ENCODE data around the gene NOL9.

NOL9 gene

DNA sequence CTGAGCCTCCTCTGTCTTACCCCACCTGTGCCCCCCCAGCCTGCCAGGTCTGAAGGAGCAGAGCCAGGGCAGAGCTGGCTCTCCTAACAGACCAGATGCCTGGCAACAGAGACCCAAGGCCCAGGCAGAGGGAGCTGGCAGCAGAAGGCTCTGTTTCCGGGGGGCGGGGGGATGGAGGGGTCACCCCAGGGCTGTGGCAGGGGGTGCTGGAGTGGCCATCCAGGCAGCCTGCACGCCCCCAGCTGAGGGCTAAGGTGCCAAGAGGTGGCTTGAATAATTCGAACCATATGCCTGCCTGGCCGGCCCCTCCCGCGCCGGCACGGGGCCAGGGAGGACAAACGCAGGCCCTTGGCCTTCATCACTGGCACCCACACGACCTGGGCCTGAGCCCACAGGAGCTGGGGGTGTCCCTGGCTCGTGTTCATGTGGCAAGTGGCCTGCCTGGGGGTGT lies 46.8 kb downstream of the NOL9 start:
- no peak overlapping the region for H2AFZ ChIP-seq (ENCODE audit: low read length)
- no peaks in the 10 kb centered on the region; the same call in 1 of the 2 replicates for H3K27me3 ChIP-seq (ENCODE audit: insufficient read depth, low read length)
- H3K9ac ChIP-seq (ENCODE audit: low read length), result no peak overlapping the region
- H3K27ac ChIP-seq (ENCODE audit: low read depth, low read length, poor library complexity, severe bottlenecking), result no peak overlapping the region
- TF ChIP-seq EZH2 (IDR thresholded peaks at IDR 0.05; ENCODE audit: borderline replicate concordance, low read length), result no peak
- TF ChIP-seq, protein P1, sequence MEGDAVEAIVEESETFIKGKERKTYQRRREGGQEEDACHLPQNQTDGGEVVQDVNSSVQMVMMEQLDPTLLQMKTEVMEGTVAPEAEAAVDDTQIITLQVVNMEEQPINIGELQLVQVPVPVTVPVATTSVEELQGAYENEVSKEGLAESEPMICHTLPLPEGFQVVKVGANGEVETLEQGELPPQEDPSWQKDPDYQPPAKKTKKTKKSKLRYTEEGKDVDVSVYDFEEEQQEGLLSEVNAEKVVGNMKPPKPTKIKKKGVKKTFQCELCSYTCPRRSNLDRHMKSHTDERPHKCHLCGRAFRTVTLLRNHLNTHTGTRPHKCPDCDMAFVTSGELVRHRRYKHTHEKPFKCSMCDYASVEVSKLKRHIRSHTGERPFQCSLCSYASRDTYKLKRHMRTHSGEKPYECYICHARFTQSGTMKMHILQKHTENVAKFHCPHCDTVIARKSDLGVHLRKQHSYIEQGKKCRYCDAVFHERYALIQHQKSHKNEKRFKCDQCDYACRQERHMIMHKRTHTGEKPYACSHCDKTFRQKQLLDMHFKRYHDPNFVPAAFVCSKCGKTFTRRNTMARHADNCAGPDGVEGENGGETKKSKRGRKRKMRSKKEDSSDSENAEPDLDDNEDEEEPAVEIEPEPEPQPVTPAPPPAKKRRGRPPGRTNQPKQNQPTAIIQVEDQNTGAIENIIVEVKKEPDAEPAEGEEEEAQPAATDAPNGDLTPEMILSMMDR (IDR thresholded peaks at IDR 0.05; ENCODE audit: low read length), result no peak
- H3K9me3 ChIP-seq (ENCODE audit: low read length), result no peaks in the 10 kb centered on the region
- H3K4me2 ChIP-seq (ENCODE audit: low read length), result no peak overlapping the region
- H3K36me3 ChIP-seq (ENCODE audit: insufficient read depth, low read length), result no peaks in the 10 kb centered on the region
- H3K4me3 ChIP-seq (ENCODE audit: low read depth, low read length, poor library complexity, severe bottlenecking), result no peak overlapping the region
- no peaks in the 10 kb centered on the region for H3K4me1 ChIP-seq (ENCODE audit: insufficient read depth, low read length, severe bottlenecking)
- H3F3A ChIP-seq (ENCODE audit: insufficient read depth, low read length), result no peaks in the 10 kb centered on the region
- H3K9me2 ChIP-seq (ENCODE audit: low read depth, low read length), result no peaks in the 10 kb centered on the region
- H4K20me1 ChIP-seq (ENCODE audit: insufficient read depth, low read length), result no peaks in the 10 kb centered on the region
- H3K79me2 ChIP-seq (ENCODE audit: insufficient read depth, low read length), result no peaks in the 10 kb centered on the region

DNA sequence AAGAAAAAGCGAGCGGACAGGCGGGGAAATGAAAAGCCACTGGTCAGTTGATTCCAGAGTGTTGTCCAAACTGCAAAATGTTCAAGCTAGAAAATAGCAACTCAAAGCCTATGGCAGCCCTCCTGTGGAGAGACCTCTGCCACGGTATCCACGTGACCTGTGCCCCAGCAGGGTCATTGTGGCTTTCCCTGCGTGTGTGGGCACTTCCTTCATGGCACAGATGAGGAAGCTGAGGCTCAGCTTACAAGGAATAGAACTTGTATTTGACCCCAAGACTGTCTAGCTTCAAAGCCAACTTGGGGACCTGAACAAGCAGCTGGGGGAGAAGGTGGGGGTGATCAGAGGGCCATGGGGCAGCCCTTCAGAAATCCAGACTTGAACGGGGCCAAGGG lies 47.3 kb downstream of the NOL9 start:
- Histone ChIP-seq H2AFZ (ENCODE audit: low read length) (no peak overlapping the region), H3K27me3 (ENCODE audit: insufficient read depth, low read length) (no peaks in the 10 kb centered on the region; the same call in 1 of the 2 replicates), H3K27ac (ENCODE audit: low read depth, low read length, poor library complexity, severe bottlenecking) (no peak overlapping the region), H3K4me1 (ENCODE audit: insufficient read depth, low read length, severe bottlenecking) (no peaks in the 10 kb centered on the region), H3K9me2 (ENCODE audit: low read depth, low read length) (no peaks in the 10 kb centered on the region), H3K4me2 (ENCODE audit: low read length) (no peak overlapping the region), H3F3A (ENCODE audit: insufficient read depth, low read length) (no peaks in the 10 kb centered on the region), H3K36me3 (ENCODE audit: insufficient read depth, low read length) (no peaks in the 10 kb centered on the region), H4K20me1 (ENCODE audit: insufficient read depth, low read length) (no peaks in the 10 kb centered on the region), H3K4me3 (ENCODE audit: low read depth, low read length, poor library complexity, severe bottlenecking) (no peak overlapping the region), H3K79me2 (ENCODE audit: insufficient read depth, low read length) (no peaks in the 10 kb centered on the region), H3K9me3 (ENCODE audit: low read length) (no peaks in the 10 kb centered on the region), H3K9ac (ENCODE audit: low read length) (no peak overlapping the region)
- TF ChIP-seq EZH2 (IDR thresholded peaks at IDR 0.05; ENCODE audit: borderline replicate concordance, low read length), result no peak
- TF ChIP-seq, protein P1 (IDR thresholded peaks at IDR 0.05; ENCODE audit: low read length), result no peak

DNA sequence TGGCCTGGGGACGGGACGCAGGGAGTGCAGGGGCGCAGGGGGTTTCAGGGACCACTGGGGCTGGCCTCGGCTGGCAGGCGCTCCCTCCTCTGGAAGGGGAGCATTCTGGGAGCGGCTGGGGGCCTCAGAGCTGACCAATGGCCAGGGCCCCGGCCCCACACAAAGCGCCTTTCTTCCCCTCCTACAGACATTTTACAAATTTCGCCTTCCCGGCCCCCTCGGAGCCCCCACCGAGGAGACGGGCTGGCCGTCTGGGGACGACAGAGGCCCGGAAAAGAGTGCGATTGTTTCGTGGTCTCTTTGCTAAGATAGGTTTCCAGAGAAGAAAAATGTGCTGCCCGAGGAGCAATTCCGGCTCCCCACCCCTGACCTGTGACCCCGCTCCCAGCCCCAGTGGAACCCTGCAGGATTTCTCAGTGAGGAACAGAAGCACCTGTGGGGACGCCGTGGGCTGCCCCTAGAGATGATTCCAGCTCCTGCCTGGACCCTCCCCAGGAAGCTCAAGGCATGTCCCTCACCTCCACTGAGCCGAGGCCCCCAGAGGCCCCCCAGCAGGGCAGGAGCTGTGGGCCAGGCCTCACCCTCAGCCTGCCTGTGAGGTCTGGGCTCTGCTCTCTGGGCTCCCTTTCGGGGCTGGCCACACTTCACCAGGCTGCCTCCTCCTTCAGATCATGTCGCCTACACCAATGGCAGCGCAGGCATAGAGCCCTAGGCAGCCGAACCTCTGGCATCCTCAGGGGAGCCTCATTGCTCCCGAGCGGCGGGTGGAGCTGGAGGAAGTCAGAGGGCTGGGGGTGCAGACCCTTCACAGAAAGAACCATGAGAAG lies 47.9 kb downstream of the NOL9 start:
- H3K4me3 ChIP-seq (ENCODE audit: low read depth, low read length, poor library complexity, severe bottlenecking), result no peak overlapping the region
- H2AFZ ChIP-seq (ENCODE audit: low read length), result no peak overlapping the region
- H3K79me2 ChIP-seq (ENCODE audit: insufficient read depth, low read length), result no peaks in the 10 kb centered on the region
- H3F3A ChIP-seq (ENCODE audit: insufficient read depth, low read length), result no peaks in the 10 kb centered on the region
- no peak overlapping the region for H3K9ac ChIP-seq (ENCODE audit: low read length)
- H3K9me2 ChIP-seq (ENCODE audit: low read depth, low read length), result no peaks in the 10 kb centered on the region
- H3K4me2 ChIP-seq (ENCODE audit: low read length), result no peak overlapping the region
- H3K27me3 ChIP-seq (ENCODE audit: insufficient read depth, low read length), result no peaks in the 10 kb centered on the region; the same call in 1 of the 2 replicates
- no peaks in the 10 kb centered on the region for H3K9me3 ChIP-seq (ENCODE audit: low read length)
- no peaks in the 10 kb centered on the region for H4K20me1 ChIP-seq (ENCODE audit: insufficient read depth, low read length)
- H3K27ac ChIP-seq (ENCODE audit: low read depth, low read length, poor library complexity, severe bottlenecking), result no peak overlapping the region
- no peaks in the 10 kb centered on the region for H3K4me1 ChIP-seq (ENCODE audit: insufficient read depth, low read length, severe bottlenecking)
- TF ChIP-seq, protein P1 (IDR thresholded peaks at IDR 0.05; ENCODE audit: low read length), result no peak
- TF ChIP-seq EZH2 (IDR thresholded peaks at IDR 0.05; ENCODE audit: borderline replicate concordance, low read length), result no peak
- no peaks in the 10 kb centered on the region for H3K36me3 ChIP-seq (ENCODE audit: insufficient read depth, low read length)

Measured in OCI-LY1 (cell line).